ENCODE measurements around the gene TMEM52. TPM values are rescaled to one million over a fixed set of nuclear protein-coding genes. Genes with fewer than 3 reads are reported as not detected.
A peak's percentile ranks its signal among the peaks of the same experiment; 100 is the strongest.

TMEM52 gene
- polyA plus RNA-seq, 12 donors: 28.5 to 139 (median 76.2) TPM; not detected in 1

GRCh38 chr1:1929639-1930545 lies 10.8 kb upstream of the TMEM52 start:
- DNase-seq: no peak

DNA sequence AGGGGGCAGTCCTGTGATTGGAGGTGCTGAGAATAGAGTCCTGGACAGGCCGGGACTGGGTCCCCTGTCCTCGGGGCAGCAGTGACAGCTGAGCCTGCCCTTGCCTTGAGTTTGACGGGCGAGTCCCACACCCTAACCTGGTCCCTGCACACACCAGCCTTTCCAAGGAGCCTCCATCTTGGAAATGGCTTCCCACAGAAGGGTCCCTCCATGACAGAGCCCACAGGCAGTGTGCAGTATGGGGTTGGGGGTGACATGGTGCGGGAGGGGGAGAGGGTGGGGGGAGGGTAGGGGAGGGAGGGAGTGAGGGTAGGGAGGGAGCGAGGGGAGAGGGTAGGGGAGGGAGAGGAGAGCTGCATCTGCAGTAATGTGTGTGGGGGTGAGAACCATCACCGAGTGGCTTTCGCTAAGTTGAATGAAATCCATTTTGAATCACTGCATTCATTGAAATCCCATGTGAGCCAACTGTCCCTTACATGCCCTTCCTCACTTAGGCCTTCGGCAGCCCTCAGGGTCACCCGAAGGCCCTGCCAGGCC lies 10.1 kb upstream of the TMEM52 start:
- no peak for DNase-seq

DNA sequence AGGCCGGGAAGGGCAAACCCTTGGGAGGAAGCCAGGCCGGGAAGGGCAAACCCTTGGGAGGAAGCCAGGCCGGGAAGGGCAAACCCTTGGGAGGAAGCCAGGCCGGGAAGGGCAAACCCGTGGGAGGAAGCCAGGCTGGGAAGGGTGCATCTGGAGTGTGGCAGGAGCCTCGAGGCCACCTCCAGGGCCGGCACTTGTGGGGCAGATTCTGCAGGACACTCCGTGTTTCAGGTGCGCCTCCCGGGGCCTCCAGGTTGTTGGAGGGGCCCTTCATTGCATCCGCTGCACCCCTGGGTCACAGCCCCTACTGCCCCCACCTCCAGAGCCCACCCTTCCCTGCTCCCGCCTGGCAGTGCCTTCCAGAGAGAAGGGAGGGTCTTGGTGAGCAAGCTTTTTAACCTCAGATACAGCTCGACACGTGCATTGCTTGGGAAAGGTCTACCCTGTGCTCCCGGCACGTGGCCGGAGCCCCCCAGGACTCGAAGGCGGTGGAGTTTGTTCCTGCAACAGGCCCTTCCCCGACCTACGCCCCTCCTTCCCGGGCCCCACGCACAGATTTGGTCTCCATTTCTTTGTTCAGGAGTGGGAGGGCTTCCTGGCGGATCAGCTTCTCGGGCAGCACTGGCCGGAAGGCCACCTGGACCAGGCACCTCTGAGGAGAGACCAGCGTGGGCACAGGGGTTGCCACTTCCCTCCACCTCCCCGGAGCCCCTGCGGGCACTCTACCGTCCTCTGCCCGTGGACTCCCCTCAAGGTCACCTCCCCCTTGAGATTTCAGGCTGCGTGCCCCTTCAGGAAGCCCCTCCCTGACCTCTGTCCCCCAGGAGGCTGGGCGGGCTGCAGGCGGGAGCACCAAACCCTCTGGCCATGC lies 9.4 kb upstream of the TMEM52 start:
- DNase-seq: no peak

DNA sequence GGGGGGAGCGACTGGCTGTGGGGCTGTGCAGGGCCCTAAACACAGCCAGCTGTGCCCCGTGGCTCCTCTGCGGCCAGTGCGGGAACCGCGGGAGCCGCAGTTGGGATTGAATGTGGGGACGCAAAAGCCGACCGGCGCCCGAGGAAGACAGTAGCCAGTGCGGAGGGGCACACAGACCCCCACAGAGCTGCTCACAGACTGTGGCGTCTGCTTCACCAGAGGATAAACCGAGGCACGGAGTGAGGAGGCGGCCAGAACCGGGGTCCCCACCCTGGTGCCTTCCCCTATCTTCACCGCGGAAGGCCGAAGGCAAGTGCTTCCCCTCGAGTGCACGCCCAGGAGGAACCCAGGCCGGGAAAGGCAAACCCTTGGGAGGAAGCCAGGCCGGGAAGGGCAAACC lies 8.7 kb upstream of the TMEM52 start:
- no peak for DNase-seq

GRCh38 chr1:1926886-1927660 lies 8.0 kb upstream of the TMEM52 start:
- no peak for DNase-seq

GRCh38 chr1:1926346-1926811 lies 7.3 kb upstream of the TMEM52 start:
- no peak for DNase-seq

- no peak for DNase-seq
Observed at GRCh38 chr1:1925437-1926345, 6.6 kb upstream of the TMEM52 start.

- no peak for DNase-seq
Observed at GRCh38 chr1:1924849-1925248, 5.8 kb upstream of the TMEM52 start.

GRCh38 chr1:1924386-1924785 lies 5.3 kb upstream of the TMEM52 start:
- DNase-seq: no peak

- DNase-seq: no peak
Observed at GRCh38 chr1:1922956-1923833, 4.1 kb upstream of the TMEM52 start.

GRCh38 chr1:1922702-1922955 lies 3.5 kb upstream of the TMEM52 start:
- no peak for DNase-seq

DNA sequence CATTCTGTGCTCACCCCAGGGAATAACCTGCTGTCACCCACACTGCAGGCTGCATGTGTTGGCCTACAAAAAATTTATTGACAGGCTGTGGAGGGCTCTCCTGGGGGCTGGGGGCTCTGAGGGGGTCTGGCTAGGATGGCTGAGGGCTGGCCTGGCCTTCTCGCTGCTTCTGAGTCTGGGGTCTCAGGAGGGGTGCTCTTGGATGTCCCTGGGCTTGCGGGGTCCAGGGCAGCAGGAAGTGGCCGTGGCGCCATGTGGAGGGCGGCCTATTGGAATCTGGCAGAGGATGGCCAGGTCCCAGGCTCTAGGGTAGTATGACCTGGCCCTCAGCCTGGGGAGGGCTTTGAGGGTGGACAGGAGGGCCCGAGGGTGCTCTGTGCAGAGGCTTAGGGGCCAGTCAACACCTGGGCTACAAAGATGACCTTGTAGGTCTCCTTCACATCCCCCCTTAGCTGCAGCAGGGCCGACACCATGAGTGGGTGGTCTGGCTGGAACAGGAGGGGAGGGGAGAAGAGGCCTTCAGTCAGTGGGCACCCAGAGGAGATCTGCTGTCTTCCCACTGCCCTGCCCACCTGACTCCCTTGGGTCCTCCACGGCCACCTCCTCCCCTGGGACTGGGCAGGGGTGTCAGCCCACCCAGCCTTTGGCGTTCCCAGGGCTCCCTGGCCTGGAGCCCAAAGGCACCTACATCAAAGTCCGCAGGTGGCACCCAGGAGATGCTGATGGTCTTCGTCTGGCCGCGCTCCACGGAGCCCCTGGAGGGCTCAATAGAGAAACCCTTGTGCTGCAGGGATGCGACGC lies 3.0 kb upstream of the TMEM52 start:
- no peak for DNase-seq

DNA sequence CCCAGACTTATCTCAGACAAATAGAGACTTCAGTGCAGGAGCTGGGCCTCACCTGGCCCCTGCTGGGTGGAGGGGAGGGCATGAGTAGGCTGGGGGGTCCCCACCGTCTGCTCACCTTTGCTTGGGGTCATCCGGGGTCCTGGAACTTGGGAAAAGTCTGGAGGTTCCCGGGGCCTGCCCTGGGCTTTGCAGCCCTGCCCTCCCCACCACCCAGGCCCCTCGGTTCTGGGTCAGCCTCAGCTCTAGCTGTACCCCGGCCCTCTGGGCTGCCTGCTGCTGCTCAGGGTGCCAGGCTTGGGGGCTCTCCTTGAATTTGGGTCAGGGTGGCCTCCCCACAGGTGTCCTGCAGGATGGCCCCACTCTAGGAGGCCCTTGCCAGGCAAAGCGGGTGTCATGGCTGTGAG lies 2.4 kb upstream of the TMEM52 start:
- no peak for DNase-seq

GRCh38 chr1:1920608-1921458 lies 1.8 kb upstream of the TMEM52 start:
- DNase-seq: no peak

- DNase-seq: no peak
Observed at GRCh38 chr1:1920057-1920607, 1.1 kb upstream of the TMEM52 start.

DNA sequence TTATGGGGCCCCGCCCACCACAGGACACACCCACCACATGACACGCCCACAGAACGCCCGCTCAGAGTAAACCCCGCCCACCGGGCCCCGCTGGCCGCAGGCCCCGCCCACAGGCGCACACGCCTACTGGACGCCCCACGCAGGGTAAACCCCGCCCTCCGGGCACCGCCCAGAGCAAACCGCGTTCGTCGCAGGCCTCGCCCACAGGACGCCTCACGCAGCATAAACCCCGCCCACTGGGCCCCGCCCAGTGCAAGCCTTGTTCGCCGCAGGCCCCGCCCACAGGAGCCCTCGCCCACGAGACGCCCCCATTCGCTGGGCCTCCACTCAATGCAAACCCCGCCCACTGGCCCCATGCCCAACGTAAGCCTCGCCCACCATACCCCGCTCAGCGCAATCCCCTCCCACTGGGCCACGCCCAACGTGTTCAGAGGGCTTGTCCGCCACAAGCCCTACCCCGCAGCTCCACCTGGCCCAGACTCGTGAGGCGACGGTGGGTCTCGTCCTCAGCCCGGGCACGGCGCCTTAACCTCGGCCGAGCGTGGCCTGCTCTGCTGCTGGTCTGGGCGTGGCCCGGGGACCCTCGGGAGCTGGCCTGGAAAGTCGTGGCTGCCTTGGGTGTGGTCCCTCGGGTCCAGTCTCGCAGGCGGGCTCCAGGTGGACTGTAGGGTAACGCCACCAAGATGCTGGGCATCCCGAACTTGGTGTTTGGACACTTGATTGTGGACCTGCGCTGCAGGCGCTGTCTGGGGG lies 401 bp upstream of the TMEM52 start:
- peak; percentile 91 for DNase-seq

All from muscle of arm (tissue), 12 donors.